ENCODE measurements around the gene ADAMTS17.

ADAMTS17 gene

GRCh38 chr15:100200287-100200880 lies 141.4 kb downstream of the ADAMTS17 start:
- no peak for TF ChIP-seq CTCF (IDR thresholded peaks at IDR 0.05; ENCODE audit: borderline replicate concordance, control extremely low read depth, extremely low read depth, insufficient read depth, missing control alignments)
- no peak for DNase-seq (ENCODE audit: low spot score)
- in situ Hi-C loops (cut with MboI; ENCODE audit: low sequenced_read_pairs, unreplicated experiment) = no loop called here

- in situ Hi-C loops (cut with MboI; ENCODE audit: low sequenced_read_pairs, unreplicated experiment) = no loop called here
- no peak for TF ChIP-seq CTCF (IDR thresholded peaks at IDR 0.05; ENCODE audit: borderline replicate concordance, control extremely low read depth, extremely low read depth, insufficient read depth, missing control alignments)
- no peak for DNase-seq (ENCODE audit: low spot score)
These were observed 142.0 kb downstream of the ADAMTS17 start for GRCh38 chr15:100199711-100200286.

GRCh38 chr15:100198442-100198841 lies 143.3 kb downstream of the ADAMTS17 start:
- TF ChIP-seq CTCF (IDR thresholded peaks at IDR 0.05; ENCODE audit: borderline replicate concordance, control extremely low read depth, extremely low read depth, insufficient read depth, missing control alignments) = no peak
- DNase-seq (ENCODE audit: low spot score) = no peak
- in situ Hi-C loops (cut with MboI; ENCODE audit: low sequenced_read_pairs, unreplicated experiment) = no loop called here

GRCh38 chr15:100196326-100197058 lies 145.3 kb downstream of the ADAMTS17 start:
- TF ChIP-seq CTCF (IDR thresholded peaks at IDR 0.05; ENCODE audit: borderline replicate concordance, control extremely low read depth, extremely low read depth, insufficient read depth, missing control alignments) = no peak
- in situ Hi-C loops (cut with MboI; ENCODE audit: low sequenced_read_pairs, unreplicated experiment) = no loop called here

GRCh38 chr15:100194996-100195395 lies 146.8 kb downstream of the ADAMTS17 start:
- no peak for DNase-seq (ENCODE audit: low spot score)
- in situ Hi-C loops (cut with MboI; ENCODE audit: low sequenced_read_pairs, unreplicated experiment) = no loop called here
- TF ChIP-seq CTCF (IDR thresholded peaks at IDR 0.05; ENCODE audit: borderline replicate concordance, control extremely low read depth, extremely low read depth, insufficient read depth, missing control alignments) = no peak

More at GRCh38 chr15:100196326-100197058, 145.3 kb downstream of the ADAMTS17 start:
- no peak for DNase-seq (ENCODE audit: low spot score)

GRCh38 chr15:100193277-100193860 lies 148.4 kb downstream of the ADAMTS17 start:
- TF ChIP-seq CTCF (IDR thresholded peaks at IDR 0.05; ENCODE audit: borderline replicate concordance, control extremely low read depth, extremely low read depth, insufficient read depth, missing control alignments) = no peak
- in situ Hi-C loops (cut with MboI; ENCODE audit: low sequenced_read_pairs, unreplicated experiment) = no loop called here
- DNase-seq (ENCODE audit: low spot score) = no peak

Data from GM13976 (cell line).